Measurements from ENCODE around the gene OSBP. TPM values are rescaled to one million over a fixed set of nuclear protein-coding genes. Genes with fewer than 3 reads are reported as not detected.
"Not testable (repeated sequence)": the region's sequence is repeated elsewhere in the genome, so short reads cannot be mapped to it uniquely, and the experiment has no call there.

The OSBP gene
- polyA plus RNA-seq (ENCODE audit: insufficient read length in 3 of 3), result 10 to 100 TPM; 60.4 to 62.9 (median 62.5) TPM

- DNase-seq (ENCODE audit: low read depth in 3 of 3, low spot score in 2 of 3), result peak; percentile 100
Measured at GRCh38 chr11:59615637-59616395, at the start of gene OSBP. Gene OSBP, minus strand, starts transcription at chr11:59615774. Its CDS starts 110 bp downstream, at chr11:59615664.

- DNase-seq (ENCODE audit: low read depth in 3 of 3, low spot score in 2 of 3), result no peak
Measured at GRCh38 chr11:59660621-59661020, 45.0 kb upstream of the OSBP start.

- DNase-seq (ENCODE audit: low read depth in 3 of 3, low spot score in 2 of 3), result no peak
Measured at GRCh38 chr11:59659981-59660380, 44.4 kb upstream of the OSBP start.

GRCh38 chr11:59658036-59658435 is 42.5 kb upstream of the OSBP start:
- no peak for DNase-seq (ENCODE audit: low read depth in 3 of 3, low spot score in 2 of 3)

GRCh38 chr11:59654893-59655292 is 39.3 kb upstream of the OSBP start:
- DNase-seq (ENCODE audit: low read depth in 3 of 3, low spot score in 2 of 3), result no peak

GRCh38 chr11:59647245-59647980 is 31.8 kb upstream of the OSBP start:
- DNase-seq (ENCODE audit: low read depth in 3 of 3, low spot score in 2 of 3), result no peak

GRCh38 chr11:59644528-59644927 is 29.0 kb upstream of the OSBP start:
- DNase-seq (ENCODE audit: low read depth in 3 of 3, low spot score in 2 of 3), result no peak

GRCh38 chr11:59643390-59643789 is 27.8 kb upstream of the OSBP start:
- no peak for DNase-seq (ENCODE audit: low read depth in 3 of 3, low spot score in 2 of 3)

- no peak for DNase-seq (ENCODE audit: low read depth in 3 of 3, low spot score in 2 of 3)
Measured at GRCh38 chr11:59641156-59641555, 25.6 kb upstream of the OSBP start.

- no peak for DNase-seq (ENCODE audit: low read depth in 3 of 3, low spot score in 2 of 3)
Measured at GRCh38 chr11:59630493-59630892, 14.9 kb upstream of the OSBP start.

GRCh38 chr11:59629996-59630395 is 14.4 kb upstream of the OSBP start:
- no peak for DNase-seq (ENCODE audit: low read depth in 3 of 3, low spot score in 2 of 3)

GRCh38 chr11:59626969-59627368 is 11.4 kb upstream of the OSBP start:
- DNase-seq (ENCODE audit: low read depth in 3 of 3, low spot score in 2 of 3), result not testable (repeated sequence)

GRCh38 chr11:59625703-59626102 is 10.1 kb upstream of the OSBP start:
- no peak for DNase-seq (ENCODE audit: low read depth in 3 of 3, low spot score in 2 of 3)

- DNase-seq (ENCODE audit: low read depth in 3 of 3, low spot score in 2 of 3), result no peak
Measured at GRCh38 chr11:59617876-59618275, 2.3 kb upstream of the OSBP start.

GRCh38 chr11:59616396-59616982 is 915 bp upstream of the OSBP start:
- DNase-seq (ENCODE audit: low read depth in 3 of 3, low spot score in 2 of 3), result no peak

- DNase-seq (ENCODE audit: low read depth in 3 of 3, low spot score in 2 of 3), result no peak
Measured at GRCh38 chr11:59615120-59615636, 396 bp downstream of the OSBP start.

- no peak for DNase-seq (ENCODE audit: low read depth in 3 of 3, low spot score in 2 of 3)
Measured at GRCh38 chr11:59614277-59615119, 1.1 kb downstream of the OSBP start.

GRCh38 chr11:59611570-59612565 is 3.7 kb downstream of the OSBP start:
- DNase-seq (ENCODE audit: low read depth in 3 of 3, low spot score in 2 of 3), result no peak

- no peak for DNase-seq (ENCODE audit: low read depth in 3 of 3, low spot score in 2 of 3)
Measured at GRCh38 chr11:59610289-59610688, 5.3 kb downstream of the OSBP start.
